ENCODE data around the gene ZFYVE28.

Gene ZFYVE28

GRCh38 chr4:2366252-2367192, 51.9 kb downstream of the ZFYVE28 start:
- no peak for DNase-seq

- DNase-seq: no peak
Observed at GRCh38 chr4:2365913-2366210, 52.6 kb downstream of the ZFYVE28 start.

GRCh38 chr4:2365054-2365912, 53.2 kb downstream of the ZFYVE28 start:
- DNase-seq: no peak

GRCh38 chr4:2364654-2365053, 53.8 kb downstream of the ZFYVE28 start:
- no peak for DNase-seq

GRCh38 chr4:2363951-2364653, 54.3 kb downstream of the ZFYVE28 start:
- no peak for DNase-seq

- no peak for DNase-seq
Observed at GRCh38 chr4:2363056-2363721, 55.3 kb downstream of the ZFYVE28 start.

GRCh38 chr4:2362266-2363055, 56.0 kb downstream of the ZFYVE28 start:
- no peak for DNase-seq

GRCh38 chr4:2361366-2362265, 56.8 kb downstream of the ZFYVE28 start:
- no peak for DNase-seq

GRCh38 chr4:2360396-2360730, 58.1 kb downstream of the ZFYVE28 start:
- no peak for DNase-seq

- no peak for DNase-seq
Observed at GRCh38 chr4:2359591-2360395, 58.7 kb downstream of the ZFYVE28 start.

- DNase-seq: no peak
Observed at GRCh38 chr4:2357821-2358745, 60.4 kb downstream of the ZFYVE28 start.

GRCh38 chr4:2356123-2357069, 62.0 kb downstream of the ZFYVE28 start:
- no peak for DNase-seq

GRCh38 chr4:2354760-2355159, 63.7 kb downstream of the ZFYVE28 start:
- DNase-seq: no peak

GRCh38 chr4:2354118-2354517, 64.3 kb downstream of the ZFYVE28 start:
- DNase-seq: no peak

- DNase-seq: no peak
Observed at GRCh38 chr4:2353222-2354107, 65.0 kb downstream of the ZFYVE28 start.

GRCh38 chr4:2352729-2353221, 65.7 kb downstream of the ZFYVE28 start:
- DNase-seq: no peak
